GM12865 (cell line): ENCODE measurements around the gene ELOVL3.

Source experiments
- DNase-seq: peaks from one replicate; pipeline ENCODE4 v3.0.0; 2010; ENCODE audit warnings: low read depth
- H3K4me3 ChIP-seq: 2 replicates; pipeline ENCODE4 v1.5.1; 2011; ENCODE audit warnings: mild to moderate bottlenecking, low read depth, low read length, control low read depth
- CTCF ChIP-seq: IDR thresholded peaks from 2 replicates; pipeline ENCODE4 v1.5.1; 2011; ENCODE audit warnings: low read length, control low read depth, low read depth, inconsistent platforms; ENCODE audit not compliant: insufficient read depth; ENCODE audit errors: missing control alignments

Gene ELOVL3

GRCh38 chr10:102264371-102264770 lies 38.3 kb downstream of the ELOVL3 start:
- DNase-seq, result no peak
- TF ChIP-seq CTCF, result no peak
- H3K4me3 ChIP-seq, result no peak overlapping the region

GRCh38 chr10:102266670-102267069 lies 40.6 kb downstream of the ELOVL3 start:
- TF ChIP-seq CTCF, result no peak
- no peak for DNase-seq
- no peak overlapping the region for H3K4me3 ChIP-seq

GRCh38 chr10:102267748-102268147 lies 41.6 kb downstream of the ELOVL3 start:
- no peak overlapping the region for H3K4me3 ChIP-seq
- TF ChIP-seq CTCF, result no peak
- no peak for DNase-seq

- TF ChIP-seq CTCF, result no peak
- no peak overlapping the region for H3K4me3 ChIP-seq
- DNase-seq, result peak; percentile 10
Observed at GRCh38 chr10:102268375-102268888, 42.3 kb downstream of the ELOVL3 start.

GRCh38 chr10:102269017-102269416 lies 42.9 kb downstream of the ELOVL3 start:
- no peak overlapping the region for H3K4me3 ChIP-seq
- DNase-seq, result no peak
- TF ChIP-seq CTCF, result no peak

- no peak overlapping the region for H3K4me3 ChIP-seq
- no peak for DNase-seq
- TF ChIP-seq CTCF, result no peak
Observed at GRCh38 chr10:102274062-102274461, 48.0 kb downstream of the ELOVL3 start.

- DNase-seq, result no peak
- TF ChIP-seq CTCF, result no peak
Observed at GRCh38 chr10:102275343-102275742, 49.2 kb downstream of the ELOVL3 start.

More at GRCh38 chr10:102275343-102275742, 49.2 kb downstream of the ELOVL3 start:
- no peak overlapping the region for H3K4me3 ChIP-seq
